HepG2 (cell line): ENCODE measurements around the gene INO80B. TPM values are rescaled to one million over a fixed set of nuclear protein-coding genes. Genes with fewer than 3 reads are reported as not detected.
A peak's percentile ranks its signal among the peaks of the same experiment; 100 is the strongest.

Experiments
- ATF1 ChIP-seq: IDR thresholded peaks from 2 replicates; pipeline ENCODE4 v1.6.1; 2016; ENCODE audit warnings: mild to moderate bottlenecking, control low read depth
- DNMT1 ChIP-seq: sonication (generic); formaldehyde crosslinking; IDR thresholded peaks from 2 replicates; pipeline ENCODE4 v1.5.1; 2020; ENCODE audit warnings: mild to moderate bottlenecking, missing genetic modification reagents
- GMEB1 ChIP-seq: sonication (generic); formaldehyde crosslinking; IDR thresholded peaks from 2 replicates; pipeline ENCODE4 v1.5.1; 2020; ENCODE audit warnings: missing genetic modification reagents, mild to moderate bottlenecking, borderline replicate concordance
- GRHL1 ChIP-seq: sonication (generic); formaldehyde crosslinking; conservative IDR thresholded peaks from 2 replicates; pipeline ENCODE4 v1.8.0; 2022; ENCODE audit warnings: missing genetic modification reagents
- HOXA5 ChIP-seq: sonication (generic); formaldehyde crosslinking; IDR thresholded peaks from 2 replicates; pipeline ENCODE4 v1.4.0; 2020; ENCODE audit warnings: missing genetic modification reagents
- HOXD1 ChIP-seq: sonication (generic); formaldehyde crosslinking; IDR thresholded peaks from 2 replicates; pipeline ENCODE4 v1.5.0; 2020; ENCODE audit warnings: missing genetic modification reagents
- MLXIP ChIP-seq: sonication (generic); formaldehyde crosslinking; IDR thresholded peaks from 2 replicates; pipeline ENCODE4 v1.9.0; 2021; ENCODE audit warnings: missing genetic modification reagents, borderline replicate concordance
- MXD4 ChIP-seq: IDR thresholded peaks from 2 replicates; pipeline ENCODE4 v1.6.1; 2016; ENCODE audit warnings: mild to moderate bottlenecking, missing biosample characterization, missing genetic modification reagents
- NCOA1 ChIP-seq: sonication (generic); formaldehyde crosslinking; IDR thresholded peaks from 2 replicates; pipeline ENCODE4 v1.9.0; 2021; ENCODE audit warnings: missing genetic modification reagents
- NFYB ChIP-seq: sonication (generic); formaldehyde crosslinking; IDR thresholded peaks from 2 replicates; pipeline ENCODE4 v1.4.0; 2020; ENCODE audit warnings: missing genetic modification reagents
- SNRNP70 ChIP-seq: fragments of 200-400 bp; formaldehyde crosslinking; IDR thresholded peaks from 2 replicates; pipeline ENCODE4 v1.6.1; 2017; ENCODE audit warnings: mild to moderate bottlenecking, low read depth, low read length, moderate library complexity
- TFAP4 ChIP-seq: sonication (generic); IDR thresholded peaks from 2 replicates; pipeline ENCODE4 v1.6.1; 2016; ENCODE audit warnings: low read depth, borderline replicate concordance
- ZBTB25 ChIP-seq: IDR thresholded peaks from 2 replicates; pipeline ENCODE4 v1.6.1; 2018; ENCODE audit warnings: missing genetic modification reagents
- ZKSCAN8 ChIP-seq: IDR thresholded peaks from 2 replicates; pipeline ENCODE4 v1.6.1; 2016; ENCODE audit warnings: borderline replicate concordance, missing genetic modification reagents, missing compliant biosample characterization
- ZNF276 ChIP-seq: sonication (generic); formaldehyde crosslinking; IDR thresholded peaks from 2 replicates; pipeline ENCODE4 v1.4.0; 2020; ENCODE audit warnings: mild to moderate bottlenecking, low read depth, missing genetic modification reagents
- ZNF552 ChIP-seq: sonication (generic); formaldehyde crosslinking; IDR thresholded peaks from 2 replicates; pipeline ENCODE4 v1.9.0; 2022; ENCODE audit warnings: missing genetic modification reagents, mild to moderate bottlenecking, borderline replicate concordance
- ZNF562 ChIP-seq: sonication (generic); formaldehyde crosslinking; IDR thresholded peaks from 2 replicates; pipeline ENCODE4 v1.8.0; 2022; ENCODE audit warnings: missing genetic modification reagents, borderline replicate concordance
- ZNF891 ChIP-seq: sonication (generic); formaldehyde crosslinking; IDR thresholded peaks from 2 replicates; pipeline ENCODE4 v1.5.0; 2020; ENCODE audit warnings: mild to moderate bottlenecking, missing genetic modification reagents
- polyA plus RNA-seq, 8 experiments: library from polyadenylated mRNA; depleted of rRNA in 3 of 8; stranded (reverse) in 7 of 8; unstranded in 1 of 8; fragments of >200 nt; fragmentation: Illumina TruSeq in 4 of 8; extraction: Trizol in 4 of 8; gene quantifications; 2 replicates each; pipeline versions ENCODE4 v1.2.1 to v1.2.3, GENCODE V29; 2011 to 2016; ENCODE audit warnings: low read depth in 4 of 8, missing spikeins in 1 of 8, mixed read lengths in 1 of 8; ENCODE audit not compliant: insufficient read depth in 1 of 8
- total RNA-seq, 5 experiments: library from RNA; depleted of rRNA; stranded (reverse); fragments of >200 nt; fragmentation: Illumina TruSeq; extraction: Trizol; gene quantifications; 2 replicates each; pipeline ENCODE4 v1.2.3, GENCODE V29; 2016; ENCODE audit warnings: low read depth in 1 of 5

The INO80B gene
- total and polyA plus RNA-seq, 2 of the 13 experiments (the other 11 are each of a cell fraction or from before 2014, with no cell fraction given) = 6.2 to 14.5 TPM

- peak; percentile 62; the same call in 1 of the 2 replicates for TF ChIP-seq ZNF276 (CRISPR knock-in tag)
- TF ChIP-seq ZBTB25 (CRISPR knock-in tag) = peak; percentile 97
- TF ChIP-seq TFAP4 = no peak; the same call in 1 of the 2 replicates
- TF ChIP-seq SNRNP70 = no peak
- no peak for TF ChIP-seq HOXD1 (CRISPR knock-in tag)
- no peak for TF ChIP-seq ZNF562 (CRISPR knock-in tag)
- peak; percentile 95 for TF ChIP-seq GMEB1 (CRISPR knock-in tag)
- peak; percentile 67 for TF ChIP-seq NFYB (CRISPR knock-in tag)
- no peak for TF ChIP-seq NCOA1 (CRISPR knock-in tag)
- TF ChIP-seq MXD4 (CRISPR knock-in tag) = peak; percentile 79; the same call in 1 of the 2 replicates
- peak; percentile 87 for TF ChIP-seq ATF1
- no peak for TF ChIP-seq GRHL1 (CRISPR knock-in tag)
- TF ChIP-seq MLXIP (CRISPR knock-in tag) = no peak
- TF ChIP-seq ZKSCAN8 (CRISPR knock-in tag) = peak; percentile 98
- no peak; the same call in 1 of the 2 replicates for TF ChIP-seq ZNF552 (CRISPR knock-in tag)
- TF ChIP-seq DNMT1 (CRISPR knock-in tag) = peak; percentile 37; the same call in 1 of the 2 replicates
- peak; percentile 91; the same call in 1 of the 2 replicates for TF ChIP-seq HOXA5
- peak; percentile 79 for TF ChIP-seq ZNF891 (CRISPR knock-in tag)
These were observed at the start of gene INO80B (continued) for GRCh38 chr2:74454654-74455511.
